IPS-NIHi11 (cell line): ENCODE measurements around the gene ZNF628.

Experiments used
- DNase-seq: peaks from one replicate; pipeline ENCODE4 v3.0.0; 2012; ENCODE audit warnings: mixed read lengths, low spot score

Gene ZNF628

GRCh38 chr19:55451163-55451964 lies 25.1 kb upstream of the ZNF628 start:
- peak; percentile 55 for DNase-seq

GRCh38 chr19:55451965-55452748 lies 24.3 kb upstream of the ZNF628 start:
- no peak for DNase-seq

GRCh38 chr19:55452749-55453346 lies 23.6 kb upstream of the ZNF628 start:
- peak; percentile 92 for DNase-seq

- no peak for DNase-seq
Measured at GRCh38 chr19:55453511-55454260, 22.7 kb upstream of the ZNF628 start.

- no peak for DNase-seq
Measured at GRCh38 chr19:55454787-55455243, 21.6 kb upstream of the ZNF628 start.

- DNase-seq: no peak
Measured at GRCh38 chr19:55455576-55456235, 20.7 kb upstream of the ZNF628 start.

GRCh38 chr19:55456347-55456746 lies 20.1 kb upstream of the ZNF628 start:
- no peak for DNase-seq

- DNase-seq: no peak
Measured at GRCh38 chr19:55457683-55458457, 18.5 kb upstream of the ZNF628 start.

GRCh38 chr19:55459551-55459949 lies 16.9 kb upstream of the ZNF628 start:
- DNase-seq: no peak

GRCh38 chr19:55459950-55460657 lies 16.3 kb upstream of the ZNF628 start:
- no peak for DNase-seq

GRCh38 chr19:55460670-55461258 lies 15.7 kb upstream of the ZNF628 start:
- peak; percentile 84 for DNase-seq

GRCh38 chr19:55461259-55461973 lies 15.0 kb upstream of the ZNF628 start, which contains the start of gene ISOC2:
Gene ISOC2, minus strand, starts transcription at chr19:55461642. Its CDS starts 5,156 bp downstream, at chr19:55456486.
- DNase-seq: peak; percentile 94

GRCh38 chr19:55461974-55462626 lies 14.3 kb upstream of the ZNF628 start:
- no peak for DNase-seq

GRCh38 chr19:55462722-55463121 lies 13.7 kb upstream of the ZNF628 start:
- DNase-seq: no peak

GRCh38 chr19:55463583-55464031 lies 12.8 kb upstream of the ZNF628 start:
- no peak for DNase-seq

GRCh38 chr19:55464039-55464661 lies 12.3 kb upstream of the ZNF628 start:
- DNase-seq: no peak

GRCh38 chr19:55464662-55465054 lies 11.8 kb upstream of the ZNF628 start, which contains the start of gene C19orf85:
Gene C19orf85, minus strand, starts transcription at chr19:55464751. Its CDS starts 197 bp downstream, at chr19:55464554.
- DNase-seq: no peak
